GM21737 (cell line): ENCODE measurements around the gene NACC1.
"Not testable (repeated sequence)": the region's sequence is repeated elsewhere in the genome, so short reads cannot be mapped to it uniquely, and the experiment has no call there.

ENCODE experiments used
- ATAC-seq: cut with Tn5 transposase; IDR thresholded peaks from one replicate; pipeline ENCODE4 v1.9.1; 2021; ENCODE audit warnings: mild to moderate bottlenecking, moderate library complexity; ENCODE audit not compliant: unreplicated experiment

NACC1 gene

GRCh38 chr19:13160557-13160956, 42.5 kb downstream of the NACC1 start:
- no peak for ATAC-seq

GRCh38 chr19:13162724-13163608, 44.9 kb downstream of the NACC1 start:
- peak; percentile 36 for ATAC-seq

DNA sequence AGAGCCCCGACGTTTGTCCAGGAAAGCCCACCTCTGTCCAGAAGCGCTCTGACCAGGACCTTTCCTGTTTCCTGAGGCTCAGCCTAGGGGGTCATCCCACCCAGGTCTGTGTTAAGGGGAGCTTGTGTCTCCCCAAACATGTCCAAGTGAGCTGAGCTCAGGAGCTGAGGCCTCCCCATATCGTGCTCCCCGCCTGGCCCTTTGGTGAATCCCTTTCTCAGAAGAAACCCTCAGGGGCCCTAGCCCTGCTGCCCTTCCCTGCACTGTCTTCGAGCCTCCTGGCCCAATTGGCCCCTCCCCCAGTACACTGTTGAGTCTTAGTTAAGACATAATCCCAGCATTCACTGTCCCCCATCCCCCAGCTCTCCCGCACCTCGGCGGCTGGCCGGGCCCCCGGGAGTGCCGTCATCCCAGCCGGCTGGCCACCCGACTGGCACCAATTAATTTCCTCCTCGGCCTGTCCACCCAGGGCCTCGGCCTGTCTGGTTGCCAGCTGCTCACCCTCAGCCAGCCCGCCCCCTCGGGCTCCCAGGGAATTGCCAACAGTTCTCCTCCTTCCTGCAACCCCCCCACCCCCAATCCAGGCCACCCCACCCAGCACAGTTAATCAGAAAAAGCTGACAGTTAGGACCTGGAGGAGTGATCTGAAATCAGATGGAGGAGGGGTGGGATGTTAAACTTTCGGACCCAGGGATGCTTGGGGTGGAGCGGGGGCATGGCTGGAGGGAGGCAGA, 45.7 kb downstream of the NACC1 start:
- ATAC-seq: no peak

- no peak for ATAC-seq
These were observed 46.5 kb downstream of the NACC1 start for GRCh38 chr19:13164343-13165161.

GRCh38 chr19:13165162-13165997, 47.3 kb downstream of the NACC1 start:
- no peak for ATAC-seq

GRCh38 chr19:13166151-13166550, 48.1 kb downstream of the NACC1 start:
- not testable (repeated sequence) for ATAC-seq

GRCh38 chr19:13169769-13170168, 51.7 kb downstream of the NACC1 start:
- no peak for ATAC-seq

DNA sequence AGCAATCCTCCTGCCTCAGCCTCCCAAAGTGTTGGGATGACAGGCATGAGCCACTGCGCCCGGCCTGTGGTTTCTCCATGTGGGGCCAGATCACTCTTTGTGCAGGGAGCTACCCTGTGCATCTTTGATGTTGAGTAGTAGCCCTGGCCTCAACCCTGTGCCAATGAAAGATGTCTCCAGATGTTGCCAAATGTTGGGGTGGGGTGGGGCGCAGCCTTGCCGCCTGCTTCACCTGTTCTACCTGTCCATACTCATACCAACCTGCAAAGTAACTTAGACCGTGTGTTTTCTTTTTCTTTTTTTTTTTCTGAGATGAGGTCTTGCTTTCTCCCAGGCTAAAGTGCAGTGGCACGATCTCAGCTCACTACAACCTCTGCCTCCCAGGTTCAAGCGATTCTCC, 53.1 kb downstream of the NACC1 start:
- no peak for ATAC-seq

GRCh38 chr19:13172346-13173138, 54.5 kb downstream of the NACC1 start:
- no peak for ATAC-seq

DNA sequence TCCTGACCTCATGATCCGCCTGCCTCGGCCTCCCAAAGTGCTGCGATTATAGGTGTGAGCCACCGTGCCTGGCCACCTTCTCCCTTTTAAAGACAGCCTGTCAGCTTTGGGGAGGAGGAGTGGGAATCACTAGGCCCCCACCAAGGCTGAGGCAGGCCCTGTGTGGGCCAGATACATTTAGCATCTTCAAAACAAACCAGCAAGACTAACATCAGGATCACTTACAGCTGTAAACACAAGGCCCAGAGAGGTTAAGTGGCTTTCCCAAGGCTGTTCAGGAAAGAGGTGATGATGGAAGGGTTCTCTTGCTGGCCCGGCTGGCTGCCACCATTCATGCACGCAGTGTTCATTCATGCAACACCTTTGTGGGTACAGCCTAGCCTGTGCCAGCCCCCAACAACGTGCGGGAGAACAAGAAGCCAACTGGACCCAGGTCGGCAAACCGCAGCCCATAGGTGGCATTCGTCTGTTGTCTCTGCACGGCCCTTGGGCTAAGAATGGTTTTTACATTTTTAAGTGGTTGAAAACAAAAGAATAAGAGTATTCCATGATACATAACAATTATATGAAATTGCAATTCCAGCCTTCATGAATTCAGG, 55.2 kb downstream of the NACC1 start:
- no peak for ATAC-seq

GRCh38 chr19:13176345-13176744, 58.3 kb downstream of the NACC1 start:
- no peak for ATAC-seq

DNA sequence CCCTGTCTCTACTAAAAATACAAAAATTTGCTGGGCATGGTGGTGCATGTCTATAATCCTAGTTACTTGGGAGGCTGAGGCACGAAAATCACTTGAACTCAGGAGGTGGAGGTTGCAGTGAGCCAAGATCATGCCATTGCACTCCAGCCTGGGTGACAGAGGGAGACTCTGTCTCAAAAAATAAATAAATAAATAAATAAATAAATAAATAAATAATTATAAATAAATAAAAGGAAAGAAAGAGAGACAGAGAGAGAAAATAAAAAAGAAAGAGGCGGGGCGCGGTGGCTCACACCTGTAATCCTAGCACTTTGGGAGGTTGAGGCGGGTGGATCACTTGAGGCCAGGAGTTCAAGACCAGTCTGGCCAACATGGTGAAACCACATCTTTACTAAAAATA, 59.5 kb downstream of the NACC1 start:
- ATAC-seq: not testable (repeated sequence)

GRCh38 chr19:13178291-13178690, 60.2 kb downstream of the NACC1 start:
- not testable (repeated sequence) for ATAC-seq

DNA sequence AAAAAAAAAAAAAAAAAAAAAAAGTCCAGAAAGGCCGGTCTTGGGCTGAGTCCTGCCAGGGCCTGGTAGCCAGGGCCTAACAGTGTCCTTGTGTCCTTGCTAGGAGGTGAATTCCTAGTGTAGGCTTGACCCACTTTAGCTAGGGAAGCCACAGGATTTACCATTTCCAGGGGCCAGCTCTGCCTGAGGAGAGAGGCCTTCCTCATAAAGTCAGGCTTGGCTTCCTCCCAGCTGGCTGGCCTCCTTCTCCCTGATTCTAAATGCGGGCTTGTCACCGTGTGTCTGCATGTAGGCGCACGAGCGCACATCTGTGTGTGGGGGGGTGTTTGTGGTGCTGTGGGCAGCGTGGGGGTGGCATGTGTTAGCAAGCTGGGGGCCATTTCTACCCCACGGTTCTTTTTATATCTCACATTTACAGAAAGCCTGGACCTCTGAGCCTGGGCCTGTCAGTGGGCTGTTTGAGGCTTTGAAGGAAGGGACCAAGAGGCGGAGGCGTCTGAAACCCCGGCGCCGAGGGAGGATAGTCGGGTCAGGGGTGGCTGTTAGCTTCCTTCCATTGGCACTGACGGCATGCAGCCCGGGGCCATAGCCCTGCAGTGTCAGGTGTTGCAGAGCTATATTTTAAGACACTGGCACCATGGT, 63.8 kb downstream of the NACC1 start:
- ATAC-seq: no peak

- ATAC-seq: not testable (repeated sequence)
These were observed 66.9 kb downstream of the NACC1 start for GRCh38 chr19:13184926-13185325.

DNA sequence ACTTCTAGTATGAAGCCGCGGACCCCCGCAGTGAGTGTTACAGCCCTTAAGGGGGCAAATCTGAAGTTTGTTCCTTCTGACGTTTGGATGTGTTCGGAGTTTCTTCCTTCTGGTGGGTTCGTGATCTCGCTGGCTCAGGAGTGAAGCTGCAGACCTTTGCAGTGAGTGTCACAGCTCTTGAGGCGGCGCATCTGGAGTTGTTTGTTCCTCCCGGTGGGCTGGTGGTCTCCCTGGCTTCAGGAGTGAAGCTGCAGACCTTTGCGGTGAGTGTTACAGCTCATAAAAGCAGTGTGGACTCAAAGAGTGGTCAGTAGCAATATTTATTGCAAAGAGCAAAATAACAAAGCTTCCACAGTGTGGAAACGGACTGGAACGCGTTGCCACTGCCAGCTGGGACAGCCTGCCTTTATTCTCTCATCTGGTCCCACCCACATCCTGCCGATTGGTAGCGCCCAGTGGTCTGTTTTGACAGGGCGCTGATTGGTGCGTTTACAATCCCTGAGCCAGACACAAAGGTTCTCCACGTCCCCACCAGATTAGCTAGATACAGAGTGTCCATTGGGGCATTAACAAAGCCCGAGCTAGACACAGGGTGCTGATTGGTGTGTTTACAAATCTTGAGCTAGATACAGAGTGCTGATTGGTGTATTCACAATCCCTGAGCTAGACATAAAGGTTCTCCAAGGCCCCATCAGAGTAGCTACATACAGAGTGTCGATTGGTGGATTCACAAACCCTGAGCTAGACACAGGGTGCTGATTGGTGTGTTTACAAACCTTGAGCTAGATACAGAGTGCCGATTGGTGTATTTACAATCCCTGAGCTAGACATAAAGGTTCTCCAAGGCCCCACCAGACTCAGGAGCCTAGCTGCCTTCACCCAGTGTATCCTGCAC, 67.9 kb downstream of the NACC1 start:
- ATAC-seq: not testable (repeated sequence)

DNA sequence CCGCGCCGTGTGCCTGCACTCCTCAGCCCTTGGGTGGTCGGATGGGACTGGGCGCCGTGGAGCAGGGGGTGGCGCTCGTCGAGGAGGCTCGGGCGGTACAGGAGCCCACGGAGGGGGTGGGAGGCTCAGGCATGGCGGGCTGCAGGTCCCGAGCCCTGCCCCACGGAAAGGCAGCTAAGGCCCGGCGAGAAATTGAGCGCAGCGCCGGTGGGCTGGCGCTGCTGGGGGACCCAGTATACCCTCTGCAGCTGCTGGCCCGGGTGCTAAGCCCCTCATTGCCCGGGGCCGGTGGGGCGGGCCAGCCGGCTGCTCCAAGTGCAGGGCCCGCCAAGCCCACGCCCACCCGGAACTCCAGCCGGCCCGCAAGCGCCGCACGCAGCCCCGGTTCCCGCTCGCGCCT, 68.6 kb downstream of the NACC1 start:
- not testable (repeated sequence) for ATAC-seq

DNA sequence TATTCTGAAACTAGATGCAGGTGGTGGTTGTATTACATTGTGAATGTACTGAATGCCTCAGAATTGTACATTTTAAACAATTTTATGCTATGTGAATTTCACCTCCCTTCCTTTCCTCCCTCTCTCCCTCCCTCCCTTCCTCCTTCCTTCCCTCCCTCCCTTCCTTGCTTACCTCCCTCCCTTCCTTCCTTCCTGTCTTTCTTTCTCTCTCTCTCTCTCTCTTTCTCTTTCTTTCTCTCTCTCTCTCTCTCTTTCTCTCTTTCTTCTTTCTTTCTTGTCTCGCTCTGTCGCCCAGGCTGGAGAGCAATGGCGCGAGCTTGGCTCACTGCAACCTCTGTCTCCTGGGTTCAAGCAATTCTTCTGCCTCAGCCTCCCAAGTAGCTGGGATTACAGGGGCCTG, 69.4 kb downstream of the NACC1 start:
- no peak for ATAC-seq
